Suppressor macrophage treated with lipopolysaccharide for 4 hours (primary cell): Measurements from ENCODE around the gene TMEM98.
"Not testable (repeated sequence)": the region's sequence is repeated elsewhere in the genome, so short reads cannot be mapped to it uniquely, and the experiment has no call there.

Experiments used
- DNase-seq: peaks from one replicate; pipeline ENCODE4 v3.0.0-alpha.2; 2020

TMEM98 gene

DNA sequence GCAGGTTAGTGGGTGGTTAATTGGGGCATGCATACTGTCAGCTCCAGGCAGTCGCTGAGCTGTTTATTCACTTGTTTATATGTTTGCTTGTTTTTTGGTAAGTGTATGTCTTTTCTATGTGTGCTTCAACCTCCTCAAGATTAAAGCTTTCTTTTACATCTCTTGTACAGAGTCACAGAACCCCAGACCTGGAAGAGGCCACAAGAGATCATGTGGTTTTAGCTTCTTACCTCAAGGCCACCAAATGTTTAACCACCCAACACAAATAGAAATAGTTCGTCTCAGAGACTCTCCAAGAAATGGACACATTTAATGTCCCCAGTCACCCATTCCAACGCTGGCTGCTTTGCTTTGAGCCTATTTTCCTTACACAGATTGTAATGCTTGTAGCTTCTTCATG, 11.8 kb upstream of the TMEM98 start:
- DNase-seq, result no peak

DNA sequence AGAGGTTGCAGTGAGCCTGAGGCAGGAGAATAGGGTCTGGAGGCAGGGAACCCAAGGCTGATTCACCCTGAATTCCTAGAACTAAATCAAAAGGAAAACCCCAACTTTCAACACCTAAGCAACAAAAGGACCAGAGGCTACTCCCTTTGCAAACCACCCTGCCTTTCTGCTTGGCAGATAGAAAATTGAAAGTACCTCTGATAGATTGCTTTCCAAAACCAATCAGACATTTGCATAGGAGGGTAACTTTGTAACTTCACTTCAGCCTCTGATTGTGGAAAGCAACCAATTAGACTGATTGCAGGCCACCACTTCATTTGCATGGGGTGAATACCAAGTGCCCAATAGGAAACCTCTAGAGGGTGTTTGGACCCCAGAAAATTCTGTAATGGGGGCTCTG, 10.9 kb upstream of the TMEM98 start:
- DNase-seq, result no peak

DNA sequence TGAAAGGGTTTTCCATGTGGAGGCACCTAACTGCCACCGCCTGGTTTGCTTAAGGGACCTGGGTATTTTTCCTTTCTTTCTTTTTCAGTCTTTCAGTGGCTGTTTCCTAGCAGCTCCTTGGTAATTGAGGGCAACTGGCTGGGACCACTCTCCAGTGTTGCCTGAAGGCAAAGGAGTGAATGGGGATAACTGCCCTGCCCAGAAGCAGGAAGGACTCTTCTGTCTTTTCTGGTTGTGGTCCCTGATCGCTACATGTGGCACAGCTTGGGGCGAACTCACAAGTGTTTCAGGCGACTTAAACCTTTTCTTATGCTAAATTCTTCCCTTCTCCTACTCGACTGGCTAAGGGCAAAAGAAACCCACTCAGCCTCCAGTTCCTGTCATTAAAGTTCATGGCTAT, 10.1 kb upstream of the TMEM98 start:
- DNase-seq, result no peak

DNA sequence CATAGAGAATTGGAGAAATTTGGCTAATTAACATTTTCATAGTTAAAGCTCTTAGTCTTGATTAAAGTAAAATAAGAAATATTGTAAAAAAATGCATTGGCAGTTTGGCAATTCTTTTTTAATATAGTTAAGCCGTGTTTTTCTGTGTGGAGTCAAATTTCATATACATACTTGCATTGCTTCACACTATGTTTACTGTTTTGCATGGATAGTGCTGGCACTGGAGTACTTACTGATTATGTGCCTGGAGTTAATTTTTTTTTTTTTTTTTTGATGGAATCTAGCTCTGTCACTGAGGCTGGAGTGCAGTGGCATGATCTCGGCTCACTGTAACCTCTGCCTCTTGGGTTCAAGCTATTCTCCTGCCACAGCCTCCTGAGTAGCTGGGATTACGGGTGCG, 8.1 kb upstream of the TMEM98 start:
- not testable (repeated sequence) for DNase-seq

DNA sequence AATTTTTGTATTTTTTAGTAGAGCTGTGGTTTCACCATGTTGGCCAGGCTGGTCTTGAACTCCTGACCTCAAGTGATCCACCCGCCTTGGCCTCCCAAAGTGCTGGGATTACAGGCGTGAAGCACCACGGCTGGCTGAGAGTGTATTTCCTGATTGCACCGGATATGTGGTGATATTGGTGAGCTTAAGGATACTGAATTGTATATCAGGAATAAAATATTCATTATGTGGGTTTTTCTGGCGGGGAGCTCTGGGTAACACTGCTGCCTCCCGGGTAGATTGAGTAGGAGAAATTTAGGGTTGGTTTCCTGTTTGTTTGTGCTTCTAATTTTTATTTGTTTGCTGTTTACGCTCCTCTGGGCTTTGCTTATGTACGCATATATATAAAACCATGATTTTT, 7.7 kb upstream of the TMEM98 start:
- DNase-seq, result no peak

DNA sequence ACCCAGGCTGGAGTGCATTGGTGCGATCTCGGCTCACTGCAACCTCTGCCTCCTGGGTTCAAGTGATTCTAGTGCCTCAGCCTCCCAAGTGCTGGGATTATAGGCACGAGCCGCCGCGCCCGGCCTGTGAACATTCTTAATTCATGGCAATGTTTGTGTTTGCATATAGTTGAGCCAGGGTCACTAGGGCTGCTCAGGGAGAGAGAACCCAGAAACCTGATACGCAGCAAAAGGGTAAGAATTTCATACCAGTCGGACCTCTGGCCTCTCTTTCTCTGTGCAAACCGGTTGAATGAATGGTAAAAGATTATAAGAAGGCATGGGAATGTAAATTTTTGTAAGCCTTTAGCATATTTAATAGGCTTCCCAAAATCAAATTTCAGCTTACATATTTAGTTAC, 6.9 kb upstream of the TMEM98 start:
- no peak for DNase-seq

DNA sequence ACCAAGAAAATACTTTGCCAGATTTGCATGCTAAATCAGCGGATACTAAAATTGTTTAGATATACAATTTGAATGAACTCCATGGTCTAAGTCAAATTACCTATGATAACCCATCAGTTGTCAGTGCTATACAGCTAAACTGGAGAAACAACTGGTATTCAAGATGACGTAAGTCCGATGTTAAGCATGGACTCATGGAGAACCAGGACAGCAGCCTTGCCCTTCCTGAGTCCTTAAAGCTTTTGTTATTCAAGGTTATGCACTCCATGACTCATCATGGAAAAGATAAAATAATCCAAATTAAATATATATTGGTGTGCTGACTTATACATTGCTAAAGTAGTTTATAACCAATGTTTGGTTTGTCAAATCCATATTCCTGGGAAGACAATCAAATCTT, 4.0 kb upstream of the TMEM98 start:
- DNase-seq, result not testable (repeated sequence)

DNA sequence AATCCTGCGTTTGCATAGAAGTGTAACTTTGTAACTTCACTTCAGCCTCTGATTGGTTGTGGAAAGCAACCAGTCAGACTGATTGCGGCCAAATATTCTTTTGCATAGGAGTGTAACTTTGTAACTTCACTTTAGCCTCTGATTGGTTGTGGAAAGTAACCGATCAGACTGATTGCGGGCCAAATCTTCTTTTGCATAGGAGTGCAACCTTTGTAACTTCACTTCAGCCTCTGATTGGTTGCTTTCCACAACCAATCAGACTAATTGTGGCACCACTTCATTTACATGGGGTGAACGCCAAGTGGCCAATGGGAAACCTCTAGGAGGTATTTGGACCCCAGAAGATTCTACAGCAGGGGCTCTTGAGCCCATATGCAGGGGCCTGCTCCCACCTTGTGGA, 1.8 kb upstream of the TMEM98 start:
- no peak for DNase-seq

DNA sequence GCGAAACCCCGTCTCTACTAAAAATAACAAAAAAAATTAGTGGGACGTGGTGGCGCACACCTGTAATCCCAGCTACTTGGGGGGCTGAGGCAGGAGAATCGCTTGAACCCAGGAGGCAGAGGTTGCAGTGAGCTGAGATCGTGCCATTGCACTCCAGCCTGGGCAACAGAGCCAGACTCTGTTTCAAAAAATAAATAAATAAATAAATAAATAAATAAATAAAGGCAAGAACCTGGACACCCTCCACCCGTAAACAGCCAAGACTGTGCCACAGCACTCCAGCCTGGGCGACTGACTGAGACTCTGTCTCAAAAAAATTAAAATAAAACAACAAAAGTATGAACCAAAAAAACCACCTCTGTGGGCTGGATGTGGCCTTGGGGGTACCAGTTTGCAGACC, 1.2 kb upstream of the TMEM98 start:
- not testable (repeated sequence) for DNase-seq

DNA sequence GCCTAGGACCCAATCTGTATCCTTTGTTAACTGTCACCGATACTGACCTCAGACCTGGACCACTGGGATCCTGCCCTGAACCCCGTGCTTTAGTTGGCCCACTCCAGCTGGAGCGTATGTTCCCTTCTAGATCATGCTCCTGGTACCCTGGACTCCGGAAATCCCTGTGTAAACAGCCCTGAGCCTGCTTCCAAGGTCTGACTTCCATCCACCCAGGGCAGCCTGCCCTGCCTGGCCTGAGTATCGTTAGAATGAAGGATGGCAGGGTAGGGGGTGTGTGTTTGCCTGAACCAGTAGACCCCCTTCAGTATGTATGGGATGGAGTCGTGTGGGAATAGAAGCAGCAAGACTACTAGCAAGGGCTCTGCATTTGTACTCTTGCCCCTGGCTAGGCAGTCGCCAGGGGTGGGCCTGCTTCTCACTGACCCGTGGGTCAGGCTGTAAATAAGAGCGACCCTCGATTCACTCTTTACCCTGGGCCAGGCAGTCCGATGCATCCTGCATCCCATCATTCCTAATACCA, 691 bp upstream of the TMEM98 start:
- no peak for DNase-seq

DNA sequence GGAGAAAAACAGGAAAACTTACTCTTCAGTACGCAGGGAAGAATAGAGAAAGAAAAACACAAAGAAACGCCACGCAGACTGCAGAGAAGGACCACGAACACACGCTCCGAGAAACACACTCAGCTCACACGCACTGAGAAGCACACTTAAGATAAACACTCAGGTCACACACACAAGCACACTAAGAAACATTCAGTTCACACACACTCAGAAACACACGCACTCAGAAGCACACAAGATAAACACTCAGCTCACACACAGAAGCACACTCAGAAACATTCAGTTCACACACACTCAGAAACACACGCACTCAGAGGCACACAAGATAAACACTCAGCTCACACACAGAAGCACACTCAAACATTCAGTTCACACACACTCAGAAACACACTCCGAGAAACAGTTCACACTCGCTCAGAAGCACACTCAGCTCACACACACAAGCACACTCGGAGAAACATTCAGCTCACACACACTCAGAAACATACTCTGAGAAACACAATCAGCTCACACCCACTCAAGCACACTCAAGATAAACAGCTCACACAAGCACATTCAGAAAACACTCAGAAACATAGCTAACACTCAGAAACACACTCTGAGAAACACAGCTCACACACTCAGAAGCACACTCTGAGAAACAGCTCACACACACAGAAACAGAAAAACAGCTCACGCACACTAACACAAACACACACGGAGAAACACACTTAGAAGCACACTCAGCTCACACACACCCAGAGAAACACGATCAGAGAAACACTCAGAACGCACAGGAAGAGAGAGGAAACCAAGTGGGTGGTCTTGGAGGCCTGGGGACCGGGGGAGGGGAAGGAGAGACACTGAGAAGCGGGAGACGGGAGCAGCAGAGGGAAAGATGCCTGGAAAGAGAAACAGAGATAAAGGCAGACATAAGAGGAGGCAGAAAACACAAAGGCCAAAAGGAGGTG, 908 bp downstream of the TMEM98 start:
- DNase-seq, result no peak

DNA sequence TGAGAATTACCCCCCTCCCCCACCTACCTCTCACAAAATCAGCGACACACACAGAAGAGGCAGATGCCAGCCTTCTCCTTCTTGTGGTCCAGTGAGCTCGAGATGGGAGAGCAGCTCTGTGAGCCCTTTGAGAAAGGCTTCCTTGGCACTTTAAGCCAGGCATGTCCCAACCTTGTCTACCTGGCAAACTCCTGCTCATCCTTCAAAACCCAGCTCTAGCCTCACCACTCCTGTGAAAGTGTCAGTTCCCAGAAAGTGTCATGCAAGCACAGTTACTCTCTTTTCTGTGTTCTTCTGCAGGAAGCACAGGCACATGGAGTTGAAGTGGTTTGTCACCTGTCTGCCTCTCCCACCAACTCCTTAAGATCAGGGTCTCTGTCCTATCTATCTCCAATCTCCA, 1.6 kb downstream of the TMEM98 start:
- DNase-seq, result no peak

DNA sequence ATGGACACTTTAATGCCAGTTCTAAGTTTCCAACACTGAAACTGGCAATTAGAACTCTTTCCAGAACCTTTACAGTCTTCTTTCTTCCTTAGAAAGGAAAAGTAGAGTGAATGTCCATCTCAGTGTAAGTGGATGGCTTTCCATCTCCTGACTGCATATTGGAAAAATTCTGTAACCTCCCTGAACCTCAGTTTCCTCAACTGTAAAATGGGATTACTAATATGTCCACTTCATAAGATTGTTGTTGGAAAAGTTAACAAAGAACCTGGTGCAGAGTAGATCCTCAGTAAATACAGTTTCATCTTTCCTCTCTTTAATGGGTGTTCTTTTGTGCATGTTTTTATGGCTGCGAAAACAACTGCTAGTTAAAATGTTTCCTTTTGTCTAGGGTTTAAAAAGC, 2.6 kb downstream of the TMEM98 start:
- DNase-seq, result no peak

DNA sequence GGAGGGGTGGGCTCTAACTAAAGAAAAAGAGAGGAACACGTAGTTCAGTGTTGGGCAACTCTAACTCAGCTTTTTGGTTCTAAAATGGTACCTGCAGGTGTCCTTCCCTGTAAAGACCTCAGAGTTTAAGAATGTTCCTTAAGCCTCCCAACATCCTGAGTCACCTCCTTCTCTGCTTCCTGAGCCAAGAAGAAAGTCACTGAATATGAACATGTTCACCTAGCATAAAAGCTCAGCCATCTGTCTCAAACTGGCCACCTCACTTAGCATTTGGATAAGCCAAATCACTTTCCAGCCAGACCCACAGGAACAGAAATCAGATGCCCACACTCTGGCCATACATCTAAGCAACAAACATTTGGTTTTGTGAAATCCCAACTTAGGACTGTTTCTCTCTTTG, 3.7 kb downstream of the TMEM98 start:
- DNase-seq, result no peak

DNA sequence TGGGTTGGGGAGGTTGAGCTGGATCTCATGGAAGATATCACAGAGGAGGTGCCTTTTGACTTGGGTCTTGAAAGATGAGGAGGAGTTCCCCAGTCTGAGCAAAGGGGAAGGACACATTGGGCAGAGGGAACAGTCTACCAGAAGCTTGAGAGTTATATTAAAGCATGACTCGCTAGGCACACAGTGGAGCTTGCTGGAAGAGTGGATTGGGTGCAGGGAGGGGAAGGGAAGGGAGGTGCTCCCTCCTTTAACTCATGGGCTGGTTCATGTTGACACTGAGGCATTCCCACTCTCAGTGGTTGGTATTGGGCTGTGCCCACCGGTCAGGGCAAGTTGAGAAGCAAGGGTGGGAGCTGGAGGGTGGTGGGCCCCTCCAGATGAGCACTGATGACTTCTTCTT, 5.9 kb downstream of the TMEM98 start:
- no peak for DNase-seq

DNA sequence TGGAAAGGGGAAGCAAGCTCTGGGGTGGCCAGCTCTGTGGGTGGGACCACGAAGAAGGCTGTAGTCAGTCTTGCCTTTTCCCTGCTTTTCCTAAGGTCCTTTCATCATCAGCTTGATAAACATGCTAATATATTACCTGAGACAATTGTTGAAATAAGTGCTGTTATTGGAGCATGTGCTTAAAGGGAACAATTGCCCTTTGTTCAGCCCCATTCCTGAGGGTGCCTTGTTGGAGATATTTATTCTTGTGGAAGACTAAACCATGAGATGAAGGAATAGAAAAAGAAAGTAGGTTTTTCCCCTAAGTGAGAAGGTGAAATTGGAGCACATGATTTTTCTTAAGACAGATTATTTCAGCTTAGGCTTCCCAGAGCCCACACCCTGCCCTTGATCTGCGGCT, 7.8 kb downstream of the TMEM98 start:
- no peak for DNase-seq

DNA sequence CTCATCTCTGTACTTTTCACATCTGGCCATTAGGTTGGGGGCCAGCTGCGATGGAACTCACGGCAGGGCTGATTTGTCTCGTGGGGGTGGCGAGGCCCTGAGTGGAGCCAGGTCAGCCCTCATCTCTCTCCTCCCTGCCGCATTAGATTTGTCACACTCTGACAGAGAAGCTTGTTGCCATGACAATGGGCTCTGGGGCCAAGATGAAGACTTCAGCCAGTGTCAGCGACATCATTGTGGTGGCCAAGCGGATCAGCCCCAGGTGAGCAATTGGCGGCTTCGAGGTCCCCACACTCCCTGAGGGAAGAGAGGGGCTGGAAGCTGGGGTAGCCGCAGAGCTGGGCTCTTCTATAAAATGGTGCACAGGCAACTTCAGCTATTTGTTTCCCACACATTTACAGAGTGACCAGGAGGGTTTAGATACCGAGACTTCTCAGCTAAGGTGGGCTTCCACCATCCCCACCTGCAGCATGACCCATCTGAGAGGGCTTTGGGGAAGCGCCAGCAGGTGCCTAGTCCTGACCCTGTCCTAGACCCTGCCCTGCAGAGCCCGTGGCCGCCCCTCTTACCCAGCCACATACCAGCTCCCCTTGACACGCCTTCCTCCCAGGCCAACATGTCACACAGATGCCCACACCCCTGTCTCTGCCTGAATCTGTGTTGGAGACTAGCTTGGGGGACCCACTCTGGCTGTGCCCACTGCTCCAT, 8.4 kb downstream of the TMEM98 start:
- no peak for DNase-seq

DNA sequence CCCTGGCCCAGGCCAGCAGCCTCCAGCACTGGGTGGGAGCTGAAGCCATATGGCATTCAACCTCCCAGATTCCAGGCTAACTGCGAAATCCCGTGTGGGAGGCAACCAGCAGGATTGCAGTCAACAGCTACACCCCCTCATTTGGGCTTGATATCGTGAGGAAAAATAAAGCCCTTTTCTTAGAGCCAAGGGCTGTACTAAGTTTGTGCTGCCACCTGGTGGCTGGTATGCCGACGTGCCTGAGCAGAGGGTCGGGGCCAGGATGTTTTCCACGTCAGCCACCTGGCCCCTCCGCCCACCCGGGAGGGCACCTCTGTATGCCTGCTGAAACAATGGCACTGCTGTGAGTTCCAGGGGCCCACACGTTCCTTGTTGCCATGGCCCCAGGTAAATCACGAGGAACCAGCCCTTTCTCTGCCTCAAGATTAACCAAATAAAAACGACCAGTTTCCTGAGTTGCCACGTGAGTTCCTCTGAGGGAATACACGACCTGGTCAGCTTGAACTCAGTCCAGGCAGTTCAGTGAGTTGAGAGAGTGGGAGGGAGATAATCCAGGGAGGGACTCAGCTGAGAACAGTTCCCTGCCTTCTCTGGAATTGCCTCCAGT, 9.0 kb downstream of the TMEM98 start:
- DNase-seq, result peak; percentile 68

DNA sequence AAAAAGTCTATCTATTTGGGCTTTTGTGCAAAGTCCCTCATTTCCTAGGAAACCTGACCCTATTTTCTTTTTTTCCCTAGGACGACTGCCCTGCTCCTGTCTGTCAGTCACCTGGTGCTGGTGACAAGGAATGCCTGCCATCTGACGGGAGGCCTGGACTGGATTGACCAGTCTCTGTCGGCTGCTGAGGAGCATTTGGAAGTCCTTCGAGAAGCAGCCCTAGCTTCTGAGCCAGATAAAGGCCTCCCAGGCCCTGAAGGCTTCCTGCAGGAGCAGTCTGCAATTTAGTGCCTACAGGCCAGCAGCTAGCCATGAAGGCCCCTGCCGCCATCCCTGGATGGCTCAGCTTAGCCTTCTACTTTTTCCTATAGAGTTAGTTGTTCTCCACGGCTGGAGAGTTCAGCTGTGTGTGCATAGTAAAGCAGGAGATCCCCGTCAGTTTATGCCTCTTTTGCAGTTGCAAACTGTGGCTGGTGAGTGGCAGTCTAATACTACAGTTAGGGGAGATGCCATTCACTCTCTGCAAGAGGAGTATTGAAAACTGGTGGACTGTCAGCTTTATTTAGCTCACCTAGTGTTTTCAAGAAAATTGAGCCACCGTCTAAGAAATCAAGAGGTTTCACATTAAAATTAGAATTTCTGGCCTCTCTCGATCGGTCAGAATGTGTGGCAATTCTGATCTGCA, 12.9 kb downstream of the TMEM98 start:
- DNase-seq, result no peak

DNA sequence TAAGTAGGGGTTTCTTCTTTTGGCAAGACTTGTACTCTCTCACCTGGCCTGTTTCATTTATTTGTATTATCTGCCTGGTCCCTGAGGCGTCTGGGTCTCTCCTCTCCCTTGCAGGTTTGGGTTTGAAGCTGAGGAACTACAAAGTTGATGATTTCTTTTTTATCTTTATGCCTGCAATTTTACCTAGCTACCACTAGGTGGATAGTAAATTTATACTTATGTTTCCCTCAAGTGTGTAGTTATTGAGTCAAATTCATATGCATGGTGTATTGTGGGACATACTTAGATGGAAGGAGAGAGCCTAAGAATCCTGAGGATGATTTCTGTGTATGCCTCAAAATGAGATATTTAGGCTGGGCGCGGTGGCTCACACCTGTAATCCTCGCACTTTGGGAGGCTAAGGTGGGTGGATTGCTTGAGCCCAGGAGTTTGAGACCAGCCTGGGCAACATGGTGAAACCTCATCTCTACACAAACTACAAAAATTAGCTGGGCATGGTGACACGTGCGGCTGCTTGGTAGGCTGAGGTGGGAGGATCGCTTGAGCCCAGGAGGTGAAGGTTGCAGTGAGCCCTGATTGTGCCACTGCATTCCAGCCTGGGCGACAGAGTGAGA, 13.6 kb downstream of the TMEM98 start:
- peak; percentile 14 for DNase-seq

DNA sequence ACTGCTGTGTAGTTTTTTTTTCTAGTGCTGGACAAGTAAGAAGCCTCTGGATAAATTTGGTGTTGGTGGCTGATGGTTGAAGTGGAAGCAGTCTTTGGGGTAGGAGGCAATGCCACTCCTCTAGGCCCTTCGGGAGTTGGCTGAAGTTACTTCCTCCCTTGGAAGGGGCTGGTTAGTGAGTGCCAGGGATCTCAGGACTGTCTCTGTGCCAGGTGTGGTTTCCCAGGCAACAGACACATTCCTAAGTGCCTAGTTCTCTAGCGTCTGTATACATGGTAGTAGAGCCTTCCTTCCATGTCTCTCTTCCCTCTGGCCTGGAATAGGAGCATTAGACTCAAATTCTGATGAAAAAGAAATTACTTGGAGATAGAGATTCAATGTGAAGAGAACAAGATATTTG, 15.3 kb downstream of the TMEM98 start:
- no peak for DNase-seq

DNA sequence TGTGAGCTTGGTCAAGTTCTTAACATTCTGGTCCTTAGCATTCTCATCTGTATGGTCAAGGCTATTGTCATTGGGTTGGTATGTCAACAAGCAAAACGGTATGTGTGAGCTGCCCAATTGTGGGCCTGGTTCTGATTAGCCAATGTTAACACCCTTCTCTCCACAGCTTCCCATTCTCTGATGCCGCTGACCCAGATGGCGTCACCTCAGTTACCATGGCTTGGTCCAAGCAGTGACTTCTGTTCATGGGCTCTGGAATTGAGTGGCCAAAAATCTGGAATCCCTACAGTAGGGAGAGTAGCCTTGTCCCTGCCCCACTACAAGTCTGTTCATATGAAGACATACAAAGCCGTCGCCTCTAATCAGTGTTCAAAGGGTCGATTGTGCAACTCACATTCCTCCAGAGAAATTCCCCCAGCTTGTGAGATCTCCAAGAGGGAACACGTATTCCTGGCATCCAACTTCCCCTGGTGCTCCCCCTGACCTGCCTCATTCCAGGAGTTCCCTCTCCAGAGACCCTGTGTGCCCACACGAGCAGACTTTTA, 15.8 kb downstream of the TMEM98 start:
- DNase-seq, result no peak
